ENCODE results near the gene MRPS7.

DNA sequence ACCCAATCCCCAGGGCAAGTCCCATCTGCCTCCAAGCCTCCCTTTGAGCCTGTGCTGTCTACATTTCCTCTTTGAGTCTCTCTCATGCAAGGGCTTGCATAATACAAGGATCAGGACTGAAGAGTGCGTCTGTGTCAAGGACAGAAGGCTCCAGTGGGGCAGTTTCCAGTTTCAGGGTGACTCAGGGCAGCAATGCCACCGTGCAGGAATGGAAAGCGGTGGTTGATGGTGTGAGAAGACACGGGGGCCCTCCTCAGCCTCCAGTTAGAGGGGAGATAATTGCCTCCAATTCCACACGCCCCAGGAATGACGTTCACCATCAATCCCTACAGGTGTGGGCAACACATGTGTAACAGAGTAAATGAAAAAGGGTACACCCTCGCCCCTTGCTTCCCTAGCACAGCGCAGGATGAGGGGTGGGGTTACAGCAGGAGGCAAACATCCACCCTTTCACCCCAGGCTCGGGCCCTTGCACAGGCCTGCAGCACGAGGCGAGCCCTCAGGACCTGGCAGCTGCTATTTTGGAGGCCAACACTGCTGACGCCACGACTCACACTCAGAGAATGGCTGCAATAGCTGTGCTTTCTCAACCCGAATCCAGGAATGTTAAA, 52.4 kb downstream of the MRPS7 start:
- TF ChIP-seq YY1 (IDR thresholded peaks at IDR 0.05; ENCODE audit: insufficient read depth, insufficient read length) = no peak
- TF ChIP-seq ZNF274 (IDR thresholded peaks at IDR 0.05; ENCODE audit: low read depth, low read length) = no peak
- no peak for TF ChIP-seq SUZ12 (IDR thresholded peaks at IDR 0.05; ENCODE audit: extremely low read depth, insufficient read depth, insufficient read length)

All from NT2/D1 (cell line).